ENCODE measurements around the gene GLRA3.

GLRA3 gene

GRCh38 chr4:174855050-174855449 lies 26.0 kb upstream of the GLRA3 start:
- DNase-seq (ENCODE audit: extremely low spot score) = no peak
- ChIA-PET POLR2A (no interaction called here), CTCF (no interaction called here)
- TF ChIP-seq CTCF (IDR thresholded peaks at IDR 0.05; ENCODE audit: control extremely low read depth, extremely low read depth, low read depth, missing control alignments) = no peak

- TF ChIP-seq CTCF (IDR thresholded peaks at IDR 0.05; ENCODE audit: control extremely low read depth, extremely low read depth, low read depth, missing control alignments) = no peak
- POLR2A ChIA-PET = no interaction called here
- no peak for DNase-seq (ENCODE audit: extremely low spot score)
- CTCF ChIA-PET = no interaction called here
These were observed 24.6 kb upstream of the GLRA3 start for GRCh38 chr4:174853629-174854028.

- ChIA-PET POLR2A (no interaction called here), CTCF (no interaction called here)
- TF ChIP-seq CTCF (IDR thresholded peaks at IDR 0.05; ENCODE audit: control extremely low read depth, extremely low read depth, low read depth, missing control alignments) = no peak
- DNase-seq (ENCODE audit: extremely low spot score) = no peak
These were observed 19.5 kb upstream of the GLRA3 start for GRCh38 chr4:174848596-174848995.

- no peak for TF ChIP-seq CTCF (IDR thresholded peaks at IDR 0.05; ENCODE audit: control extremely low read depth, extremely low read depth, low read depth, missing control alignments)
- DNase-seq (ENCODE audit: extremely low spot score) = no peak
- CTCF ChIA-PET = no interaction called here
- POLR2A ChIA-PET = no interaction called here
These were observed 18.9 kb upstream of the GLRA3 start for GRCh38 chr4:174847801-174848427.

GRCh38 chr4:174835536-174835935 lies 6.5 kb upstream of the GLRA3 start:
- POLR2A ChIA-PET = no interaction called here
- DNase-seq (ENCODE audit: extremely low spot score) = no peak
- TF ChIP-seq CTCF (IDR thresholded peaks at IDR 0.05; ENCODE audit: control extremely low read depth, extremely low read depth, low read depth, missing control alignments) = no peak
- CTCF ChIA-PET = interaction anchor here (1.6 kb wide), 1 partner anchor 13 kb away, joined by 6 read pairs; no protein-coding TSS in a partner anchor

GRCh38 chr4:174834477-174834876 lies 5.4 kb upstream of the GLRA3 start:
- no peak for DNase-seq (ENCODE audit: extremely low spot score)

More at GRCh38 chr4:174834477-174834876, 5.4 kb upstream of the GLRA3 start:
- no peak for TF ChIP-seq CTCF (IDR thresholded peaks at IDR 0.05; ENCODE audit: control extremely low read depth, extremely low read depth, low read depth, missing control alignments)
- CTCF ChIA-PET = no interaction called here
- POLR2A ChIA-PET = no interaction called here

Data from GM10248 (cell line).